ENCODE data around the gene BRD1. TPM values are rescaled to one million over a fixed set of nuclear protein-coding genes. Genes with fewer than 3 reads are reported as not detected.
A peak's percentile ranks its signal among the peaks of the same experiment; 100 is the strongest.
"Not testable (repeated sequence)": the region's sequence is repeated elsewhere in the genome, so short reads cannot be mapped to it uniquely, and the experiment has no call there.

Gene BRD1
- total RNA-seq, 1 donor, result 29.8 TPM

DNA sequence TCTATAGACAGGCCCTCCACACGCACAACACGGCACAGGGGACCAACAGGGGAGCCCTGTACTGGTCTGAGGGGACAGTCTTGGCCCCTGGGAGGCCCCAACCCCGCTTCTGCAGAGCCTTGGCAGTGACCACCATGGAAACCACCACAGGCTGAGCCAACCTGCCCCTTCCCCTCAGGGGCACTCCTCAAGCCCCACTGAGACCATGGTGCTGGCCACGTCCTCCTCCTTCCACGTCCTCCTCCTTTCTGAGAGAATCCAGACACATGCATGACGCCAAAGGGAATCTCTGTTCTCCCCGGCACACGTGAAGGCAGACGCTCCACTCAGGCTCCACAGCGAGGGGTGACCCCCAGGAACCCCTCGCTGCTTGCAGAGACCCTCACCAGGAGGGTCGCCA is 2.7 kb downstream of the BRD1 start:
- DNase-seq (ENCODE audit: low read depth), result no peak
- TF ChIP-seq, protein P1, sequence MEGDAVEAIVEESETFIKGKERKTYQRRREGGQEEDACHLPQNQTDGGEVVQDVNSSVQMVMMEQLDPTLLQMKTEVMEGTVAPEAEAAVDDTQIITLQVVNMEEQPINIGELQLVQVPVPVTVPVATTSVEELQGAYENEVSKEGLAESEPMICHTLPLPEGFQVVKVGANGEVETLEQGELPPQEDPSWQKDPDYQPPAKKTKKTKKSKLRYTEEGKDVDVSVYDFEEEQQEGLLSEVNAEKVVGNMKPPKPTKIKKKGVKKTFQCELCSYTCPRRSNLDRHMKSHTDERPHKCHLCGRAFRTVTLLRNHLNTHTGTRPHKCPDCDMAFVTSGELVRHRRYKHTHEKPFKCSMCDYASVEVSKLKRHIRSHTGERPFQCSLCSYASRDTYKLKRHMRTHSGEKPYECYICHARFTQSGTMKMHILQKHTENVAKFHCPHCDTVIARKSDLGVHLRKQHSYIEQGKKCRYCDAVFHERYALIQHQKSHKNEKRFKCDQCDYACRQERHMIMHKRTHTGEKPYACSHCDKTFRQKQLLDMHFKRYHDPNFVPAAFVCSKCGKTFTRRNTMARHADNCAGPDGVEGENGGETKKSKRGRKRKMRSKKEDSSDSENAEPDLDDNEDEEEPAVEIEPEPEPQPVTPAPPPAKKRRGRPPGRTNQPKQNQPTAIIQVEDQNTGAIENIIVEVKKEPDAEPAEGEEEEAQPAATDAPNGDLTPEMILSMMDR (IDR thresholded peaks at IDR 0.05; ENCODE audit: insufficient read depth, low read depth, low read length), result no peak
- peak overlapping the region; percentile 78 for H3K4me3 ChIP-seq (ENCODE audit: low read depth, low read length)

DNA sequence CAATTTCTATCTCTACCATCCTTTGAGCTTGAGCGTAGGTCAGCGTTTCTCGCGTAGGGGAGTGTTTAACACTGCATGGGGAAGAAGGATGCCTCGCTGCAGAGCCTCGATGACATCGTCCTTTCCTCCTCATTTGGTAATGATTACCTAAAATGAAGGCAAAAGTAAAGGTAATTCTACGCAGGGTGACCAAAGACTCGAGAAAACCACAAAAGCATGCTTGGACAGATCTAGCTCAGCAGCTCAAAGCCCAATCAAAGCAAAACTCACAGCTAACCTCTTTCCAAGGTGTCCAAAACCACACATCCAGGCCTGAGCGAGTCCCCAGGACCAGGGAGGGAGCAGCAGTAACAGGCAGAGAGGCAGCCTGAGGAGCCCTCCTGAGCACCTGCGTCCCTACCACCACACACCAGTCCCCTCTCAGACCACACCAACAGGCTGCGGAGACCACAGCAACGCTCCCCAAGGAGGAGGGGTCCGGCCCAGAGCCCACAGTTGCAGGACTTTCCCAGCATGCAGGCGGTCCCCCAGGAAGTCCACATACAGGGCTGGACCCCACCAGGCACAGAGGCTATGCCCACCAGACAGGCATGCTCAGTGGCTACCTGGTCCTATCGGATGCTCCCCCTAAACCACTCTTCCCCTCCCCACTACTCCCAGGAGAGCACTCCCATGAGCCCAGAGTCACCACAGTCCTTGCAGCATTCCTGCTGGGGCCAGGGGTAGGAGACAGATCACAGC is 3.3 kb downstream of the BRD1 start:
- DNase-seq (ENCODE audit: low read depth), result no peak
- no peak overlapping the region for H3K4me3 ChIP-seq (ENCODE audit: low read depth, low read length)
- TF ChIP-seq, protein P1 (IDR thresholded peaks at IDR 0.05; ENCODE audit: insufficient read depth, low read depth, low read length), result no peak

DNA sequence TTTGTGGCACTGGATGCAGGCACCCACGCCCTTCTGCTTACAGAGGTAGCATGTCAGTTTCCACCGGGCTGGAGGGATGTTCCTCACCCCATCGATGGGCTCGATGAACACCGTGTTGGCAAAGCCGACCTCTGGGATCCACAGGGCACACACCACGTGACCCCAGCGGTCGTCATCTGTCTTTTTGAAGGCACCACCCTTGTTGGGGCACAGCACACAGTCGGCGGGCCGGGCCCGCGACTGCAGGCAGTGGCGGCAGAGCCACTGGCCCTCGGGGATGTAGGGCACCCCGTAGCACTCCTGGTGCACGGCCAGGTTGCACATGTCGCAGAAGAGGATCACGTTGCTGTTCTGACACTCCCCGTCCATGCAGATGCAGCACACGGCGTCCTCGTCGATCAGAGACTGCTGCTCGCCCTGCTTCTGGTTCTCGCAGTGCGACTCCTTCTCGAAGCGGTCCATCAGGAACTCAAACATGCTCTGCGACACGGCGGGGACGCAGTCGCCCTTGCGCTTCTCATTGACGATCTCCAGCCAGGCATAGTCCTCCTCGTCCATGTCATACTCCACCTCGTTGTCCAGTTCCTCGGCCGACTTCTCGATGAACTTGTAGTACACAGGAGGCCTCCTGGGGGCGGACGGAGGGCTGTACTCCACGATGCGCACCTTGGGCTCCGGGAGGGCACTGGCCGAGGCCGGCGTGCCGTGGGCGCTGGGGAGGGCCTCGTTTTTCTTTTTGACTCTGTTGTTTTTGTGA is 4.2 kb downstream of the BRD1 start:
- TF ChIP-seq, protein P1 (IDR thresholded peaks at IDR 0.05; ENCODE audit: insufficient read depth, low read depth, low read length), result no peak
- DNase-seq (ENCODE audit: low read depth), result no peak
- no peak overlapping the region for H3K4me3 ChIP-seq (ENCODE audit: low read depth, low read length)

DNA sequence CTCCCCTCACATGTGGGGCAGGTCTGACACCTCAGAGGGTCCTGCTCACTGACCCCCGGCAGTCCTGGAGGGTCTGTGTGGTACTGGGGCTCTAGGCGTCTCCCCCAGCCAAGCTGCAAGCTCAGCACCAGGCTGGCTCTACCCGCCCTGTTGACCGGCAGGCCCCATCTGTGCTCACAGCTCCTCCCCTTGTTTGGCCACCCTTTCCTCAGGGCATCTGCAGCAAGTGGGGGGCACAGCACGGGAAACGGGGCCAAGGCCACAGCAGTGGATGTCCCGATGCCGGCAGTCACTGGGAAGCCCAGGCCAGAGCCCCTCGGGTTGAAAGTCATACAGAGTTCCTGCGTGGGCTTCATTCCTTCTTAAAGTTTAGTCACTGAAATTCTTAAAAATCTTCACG is 5.9 kb downstream of the BRD1 start:
- not testable (repeated sequence) for H3K4me3 ChIP-seq (ENCODE audit: low read depth, low read length)

DNA sequence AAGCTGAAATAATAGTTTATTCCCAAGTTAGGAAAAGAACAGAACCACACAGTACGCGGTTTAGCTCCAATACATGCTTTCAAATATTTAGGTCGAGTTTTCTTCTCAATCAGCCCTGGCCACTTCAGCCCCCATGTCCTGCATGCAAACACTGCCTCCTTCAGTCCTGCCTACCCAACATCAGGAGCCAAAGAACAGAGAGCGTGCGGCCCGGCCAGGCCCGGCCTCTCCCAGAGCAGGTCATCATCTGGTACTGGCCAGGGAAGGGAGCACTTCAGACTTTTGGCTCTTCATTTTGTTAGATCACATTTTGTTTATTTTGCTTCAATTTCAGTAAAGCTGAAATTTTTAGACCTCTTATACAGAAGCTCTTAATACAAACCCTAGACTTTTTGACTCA is 6.7 kb downstream of the BRD1 start:
- no peak for DNase-seq (ENCODE audit: low read depth)
- H3K4me3 ChIP-seq (ENCODE audit: low read depth, low read length), result no peak overlapping the region
- TF ChIP-seq, protein P1 (IDR thresholded peaks at IDR 0.05; ENCODE audit: insufficient read depth, low read depth, low read length), result no peak

More for the DNA sequence above, 5.9 kb downstream of the BRD1 start:
- not testable (repeated sequence) for DNase-seq (ENCODE audit: low read depth)

DNA sequence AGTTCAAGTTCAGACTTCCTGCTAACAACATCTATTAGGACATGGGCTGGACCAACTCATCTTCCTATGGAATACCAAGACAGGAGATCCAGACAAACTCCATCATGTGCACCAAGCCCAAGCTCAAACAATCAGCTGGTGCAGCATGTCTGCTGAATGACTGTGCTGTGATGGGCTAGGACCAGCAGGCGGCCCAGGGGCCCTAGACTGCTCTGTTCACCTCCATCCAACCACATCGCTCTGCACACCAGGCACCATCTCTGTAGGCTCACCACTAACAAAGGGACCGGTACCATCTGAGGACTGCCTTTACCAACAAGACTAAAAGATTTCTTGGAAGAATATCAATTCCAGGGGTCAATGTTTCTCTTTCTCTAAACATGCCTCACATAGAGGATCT is 10.3 kb downstream of the BRD1 start:
- H3K4me3 ChIP-seq (ENCODE audit: low read depth, low read length), result no peak overlapping the region
- no peak for DNase-seq (ENCODE audit: low read depth)
- TF ChIP-seq, protein P1 (IDR thresholded peaks at IDR 0.05; ENCODE audit: insufficient read depth, low read depth, low read length), result no peak

DNA sequence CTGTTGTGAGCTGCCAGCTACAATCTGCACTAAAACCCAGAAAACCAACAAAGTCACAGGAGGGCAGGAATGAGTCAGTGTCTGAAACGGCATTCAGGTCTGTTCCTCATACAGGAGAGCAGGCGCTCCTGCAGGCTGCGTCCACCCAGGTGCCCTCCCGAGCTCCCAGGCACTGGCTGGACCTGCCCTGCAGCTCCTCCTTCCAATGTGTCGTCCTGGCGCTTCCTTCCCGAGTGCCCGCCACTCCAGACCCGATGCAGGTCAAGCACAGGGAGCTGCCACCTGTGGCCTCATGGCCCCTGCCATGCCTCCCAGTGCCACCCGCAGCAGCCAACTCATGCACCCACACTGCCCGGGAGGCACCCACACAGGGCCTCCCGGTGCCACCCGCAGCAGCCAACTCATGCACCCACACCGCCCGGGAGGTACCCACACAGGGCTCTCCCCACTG is 12.0 kb downstream of the BRD1 start:
- H3K4me3 ChIP-seq (ENCODE audit: low read depth, low read length), result no peak overlapping the region
- DNase-seq (ENCODE audit: low read depth), result no peak
- TF ChIP-seq, protein P1 (IDR thresholded peaks at IDR 0.05; ENCODE audit: insufficient read depth, low read depth, low read length), result no peak
